ENCODE data around the gene LRP6.
"Not testable (repeated sequence)": the region's sequence is repeated elsewhere in the genome, so short reads cannot be mapped to it uniquely, and the experiment has no call there.

Gene LRP6

GRCh38 chr12:12127304-12127703, 139.5 kb downstream of the LRP6 start:
- DNase-seq (ENCODE audit: insufficient read length, low spot score): no peak
- no peak for TF ChIP-seq CTCF (IDR thresholded peaks at IDR 0.05; ENCODE audit: insufficient read depth, missing control alignments)
- FAIRE-seq: peak; percentile 94

- no peak for TF ChIP-seq CTCF (IDR thresholded peaks at IDR 0.05; ENCODE audit: insufficient read depth, missing control alignments)
- DNase-seq (ENCODE audit: insufficient read length, low spot score): no peak
- no peak for FAIRE-seq
Measured at GRCh38 chr12:12126551-12126950, 140.3 kb downstream of the LRP6 start.

GRCh38 chr12:12123036-12123604, 143.7 kb downstream of the LRP6 start:
- no peak for TF ChIP-seq CTCF (IDR thresholded peaks at IDR 0.05; ENCODE audit: insufficient read depth, missing control alignments)
- FAIRE-seq: peak; percentile 38
- DNase-seq (ENCODE audit: insufficient read length, low spot score): no peak

- no peak for TF ChIP-seq CTCF (IDR thresholded peaks at IDR 0.05; ENCODE audit: insufficient read depth, missing control alignments)
- FAIRE-seq (no peak), DNase-seq (ENCODE audit: insufficient read length, low spot score) (no peak)
Measured at GRCh38 chr12:12121061-12121460, 145.8 kb downstream of the LRP6 start.

- no peak for DNase-seq (ENCODE audit: insufficient read length, low spot score)
- no peak for FAIRE-seq
- no peak for TF ChIP-seq CTCF (IDR thresholded peaks at IDR 0.05; ENCODE audit: insufficient read depth, missing control alignments)
Measured at GRCh38 chr12:12116677-12117076, 150.2 kb downstream of the LRP6 start.

GRCh38 chr12:12115514-12115913, 151.3 kb downstream of the LRP6 start:
- no peak for DNase-seq (ENCODE audit: insufficient read length, low spot score)
- TF ChIP-seq CTCF (IDR thresholded peaks at IDR 0.05; ENCODE audit: insufficient read depth, missing control alignments): no peak
- FAIRE-seq: no peak

GRCh38 chr12:12110923-12111555, 155.8 kb downstream of the LRP6 start:
- not testable (repeated sequence) for FAIRE-seq; DNase-seq (ENCODE audit: insufficient read length, low spot score)
